Measurements from ENCODE around the gene PLXNA2. TPM values are rescaled to one million over a fixed set of nuclear protein-coding genes. Genes with fewer than 3 reads are reported as not detected.

The PLXNA2 gene
- total RNA-seq, 1 experiment from 2014 or later = 3.3 TPM

DNA sequence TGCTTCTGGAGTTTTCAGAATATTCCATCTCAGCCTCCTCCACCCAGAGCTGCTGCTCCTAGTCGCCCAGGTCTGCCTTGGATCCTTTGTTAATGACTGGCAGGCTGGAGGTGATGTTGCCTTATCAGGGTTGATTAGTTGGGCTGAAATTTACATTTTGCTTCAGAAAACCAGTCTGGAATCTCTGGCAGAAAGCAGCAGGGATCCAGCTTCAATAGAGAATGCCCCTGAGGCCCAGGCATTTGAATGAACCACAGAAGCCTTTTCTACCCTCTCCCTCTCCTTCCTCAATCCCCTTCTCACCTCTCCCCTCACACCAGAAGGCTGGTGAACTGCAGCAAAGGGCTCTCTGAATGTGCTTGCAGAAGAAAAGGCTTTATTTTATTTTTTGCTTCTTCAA, 83.2 kb downstream of the PLXNA2 start:
- no peak for DNase-seq (ENCODE audit: low read depth)

DNA sequence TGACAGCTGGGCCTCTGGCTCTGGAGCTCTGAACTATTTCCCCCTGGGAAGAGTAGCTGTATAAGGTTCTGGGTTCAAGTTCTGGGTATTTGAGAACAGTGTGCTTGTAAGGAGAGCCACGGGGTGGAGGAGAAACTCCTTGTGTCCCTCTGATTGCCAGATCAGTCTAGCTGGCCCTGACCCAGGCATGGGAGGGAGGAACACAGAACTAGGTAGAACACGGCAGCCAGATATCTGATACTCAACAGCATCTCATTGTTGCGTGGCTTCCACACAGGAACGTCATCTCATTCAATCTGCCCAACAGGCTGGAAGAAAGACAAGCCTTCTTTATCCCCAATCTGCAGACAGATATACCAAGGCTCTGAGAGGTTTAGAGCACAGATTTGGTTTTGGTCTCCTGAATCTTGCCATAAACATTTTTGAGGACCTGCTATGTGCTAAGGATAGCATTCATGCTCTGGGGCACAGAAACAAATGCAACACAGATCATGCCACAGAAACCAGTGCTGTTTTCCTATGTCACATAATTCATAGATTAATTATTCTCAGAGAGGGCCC, 83.8 kb downstream of the PLXNA2 start:
- DNase-seq (ENCODE audit: low read depth) = no peak

DNA sequence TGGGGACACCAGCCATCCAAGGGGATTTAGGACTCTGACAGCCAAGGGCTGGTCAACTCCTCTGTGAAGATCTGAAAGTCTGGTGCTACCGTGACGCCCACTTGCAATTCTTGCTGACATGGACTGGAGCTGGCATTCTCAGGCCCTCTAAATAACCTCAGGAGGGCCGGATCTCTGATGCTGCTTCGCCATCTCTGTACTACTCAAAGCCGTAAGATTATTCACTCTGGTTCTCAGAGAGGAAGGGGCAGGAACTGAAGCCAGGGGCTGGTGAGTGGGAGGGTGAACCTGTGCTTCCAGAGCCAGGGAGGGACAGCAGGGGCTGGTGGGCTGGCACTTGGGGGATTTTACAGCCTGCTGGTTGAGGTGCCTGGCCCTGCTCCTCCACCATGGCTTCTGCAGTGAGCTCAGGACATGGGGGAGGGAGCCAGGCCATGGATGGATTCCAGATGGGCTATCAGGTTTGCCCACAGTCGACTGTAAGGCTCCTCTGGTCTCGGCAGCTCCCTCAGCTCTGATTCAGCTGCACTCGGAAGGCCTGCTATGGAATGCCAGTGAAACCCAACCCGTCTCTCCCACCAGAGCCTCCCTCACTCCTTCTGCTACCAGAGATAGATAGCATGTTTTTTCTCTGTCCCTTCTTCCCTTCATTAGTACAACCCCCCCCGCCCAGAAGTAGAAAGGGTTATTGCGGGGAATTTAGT, 84.5 kb downstream of the PLXNA2 start:
- DNase-seq (ENCODE audit: low read depth) = peak; percentile 91

DNA sequence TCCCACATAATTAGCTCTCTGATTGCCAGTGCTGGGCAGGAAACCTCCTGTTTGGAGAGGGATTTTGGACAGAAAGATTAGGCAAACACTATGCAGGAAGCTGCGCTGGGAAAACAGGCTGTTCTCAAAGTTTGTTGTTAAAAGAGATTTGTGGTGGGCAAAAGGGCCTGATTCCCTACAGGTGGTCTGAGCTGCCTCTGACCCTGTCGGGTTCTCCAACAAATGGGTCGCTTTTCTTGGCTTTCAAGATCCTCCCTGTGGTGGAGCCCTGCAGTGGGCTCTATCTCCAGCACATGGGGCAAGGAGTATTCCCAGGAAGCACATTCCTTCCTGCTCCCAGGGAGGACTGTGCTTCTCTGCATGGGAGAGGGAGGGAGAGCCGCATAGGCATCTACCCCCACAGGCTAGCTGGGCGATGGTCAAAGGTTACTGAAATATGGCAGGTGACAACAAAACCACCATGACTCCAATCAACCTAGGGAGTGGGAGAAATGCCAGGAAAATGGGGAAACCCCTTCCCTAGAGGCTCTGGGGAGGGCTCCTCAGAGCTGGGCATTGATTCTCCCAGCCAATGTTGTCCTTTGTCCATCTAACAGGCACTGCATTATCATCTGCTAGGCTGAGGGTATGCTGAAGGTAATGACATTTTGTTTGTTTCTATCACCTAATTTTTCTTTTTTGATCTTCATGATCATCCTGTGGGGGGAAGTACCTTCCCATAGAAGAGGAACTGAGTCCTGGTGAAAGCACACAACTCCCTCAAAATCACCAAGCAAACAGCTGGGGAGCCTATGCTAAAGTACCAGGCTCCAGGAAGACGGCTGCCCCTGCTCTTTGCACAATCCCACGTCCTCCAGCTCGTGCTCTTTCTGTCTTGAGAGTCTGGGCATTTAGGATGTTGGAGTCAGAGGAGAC, 85.3 kb downstream of the PLXNA2 start:
- DNase-seq (ENCODE audit: low read depth) = peak; percentile 41

DNA sequence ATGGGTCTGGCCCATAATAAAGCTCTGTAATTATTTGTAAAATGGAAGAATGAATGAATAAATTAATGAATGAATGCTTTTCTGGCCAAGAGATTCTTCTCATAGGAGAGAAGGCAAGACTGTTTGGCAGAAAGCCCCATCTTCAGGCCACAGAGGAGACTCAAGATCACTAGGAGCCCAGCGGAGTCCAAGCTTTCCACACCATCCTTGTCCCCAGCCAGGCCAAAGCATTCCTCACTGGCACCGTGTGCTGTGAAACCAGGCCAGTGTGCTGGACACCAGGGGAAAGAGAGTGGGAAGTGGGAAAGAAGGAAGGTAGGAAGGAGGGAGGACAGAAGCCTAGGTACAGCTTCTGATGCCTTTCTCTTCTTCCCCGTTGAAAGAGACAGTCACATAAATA, 86.4 kb downstream of the PLXNA2 start:
- DNase-seq (ENCODE audit: low read depth) = no peak

DNA sequence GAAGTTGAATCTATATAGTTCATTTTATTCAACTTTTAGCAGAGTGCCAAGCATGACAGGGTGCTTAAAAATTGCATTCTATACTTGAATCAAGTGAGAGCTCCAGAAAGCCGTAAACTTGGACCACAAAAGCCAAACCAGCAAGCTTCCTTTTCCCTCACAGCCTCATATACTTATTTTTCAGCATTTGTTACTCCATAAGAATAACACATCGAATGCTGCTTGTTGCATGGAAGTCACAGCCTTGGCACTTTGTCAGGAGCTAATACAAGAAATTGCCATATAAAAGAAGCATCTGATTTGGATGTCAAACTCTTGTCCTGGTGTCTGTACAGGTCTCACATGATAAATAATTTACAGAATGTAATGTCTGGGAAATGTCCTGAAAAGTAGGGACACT, 87.4 kb downstream of the PLXNA2 start:
- DNase-seq (ENCODE audit: low read depth) = no peak

DNA sequence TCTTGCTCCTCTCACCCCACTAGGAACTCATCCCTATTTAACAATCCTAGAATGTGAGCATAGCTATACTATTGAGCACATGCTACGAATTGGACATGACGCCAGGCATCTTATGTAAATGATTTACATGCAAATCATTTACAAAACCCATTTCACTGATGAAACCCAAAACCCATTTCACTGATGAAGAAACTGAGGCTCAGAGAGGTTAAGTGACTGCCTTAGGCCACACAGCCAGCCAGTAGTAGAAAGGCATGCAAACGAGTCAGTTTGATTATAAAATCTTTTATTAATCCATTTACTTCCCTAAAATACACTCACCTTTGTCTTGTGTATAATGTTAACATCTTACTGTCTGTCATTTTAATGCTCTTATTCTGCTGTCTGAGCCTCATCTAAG, 87.9 kb downstream of the PLXNA2 start:
- no peak for DNase-seq (ENCODE audit: low read depth)

DNA sequence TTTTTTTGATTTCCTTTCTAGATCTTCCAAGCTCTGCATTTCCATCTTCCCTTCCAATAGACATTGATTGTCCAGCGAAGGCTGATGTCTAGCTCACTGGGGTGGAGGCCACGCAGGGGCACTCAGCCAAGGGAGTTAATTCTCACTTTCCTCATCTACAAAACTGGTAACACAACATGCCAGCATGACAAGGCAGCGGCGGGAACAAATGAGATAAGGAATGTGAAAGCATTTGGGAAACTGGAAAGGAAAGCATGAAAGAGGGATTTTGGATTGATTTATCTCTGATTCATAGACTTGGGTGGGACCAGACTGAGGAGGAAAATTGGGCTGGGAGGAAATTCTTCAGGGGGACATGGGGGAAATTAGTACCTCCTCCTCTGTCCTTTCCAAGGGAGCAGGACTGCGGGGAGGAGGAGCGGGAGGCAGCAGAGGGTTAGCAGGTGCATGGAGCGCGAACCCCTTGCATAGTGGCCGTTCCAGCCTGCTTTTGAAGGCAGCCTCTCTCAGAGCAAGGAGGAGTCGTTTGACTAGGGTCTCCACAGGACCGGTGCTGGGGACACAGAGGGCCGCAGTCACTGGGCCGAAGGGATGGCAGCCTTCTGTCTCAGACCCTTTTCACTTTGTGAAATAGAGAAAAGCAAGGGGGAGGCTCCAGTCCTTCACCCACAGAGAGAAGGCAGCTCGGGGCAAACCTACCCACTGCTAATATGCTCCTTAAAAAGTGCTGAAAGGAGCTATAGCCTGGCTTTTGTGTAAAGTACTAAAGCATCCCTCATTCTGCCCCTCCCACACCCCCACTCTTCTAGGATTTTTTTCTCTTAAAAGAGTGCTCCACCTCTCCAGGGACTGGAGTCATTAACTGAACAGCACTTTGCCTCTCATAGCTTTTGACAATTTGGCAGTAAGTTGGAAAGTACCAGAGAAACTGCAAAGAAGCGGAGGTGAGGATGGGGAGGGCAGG, 89.2 kb downstream of the PLXNA2 start:
- DNase-seq (ENCODE audit: low read depth) = no peak

DNA sequence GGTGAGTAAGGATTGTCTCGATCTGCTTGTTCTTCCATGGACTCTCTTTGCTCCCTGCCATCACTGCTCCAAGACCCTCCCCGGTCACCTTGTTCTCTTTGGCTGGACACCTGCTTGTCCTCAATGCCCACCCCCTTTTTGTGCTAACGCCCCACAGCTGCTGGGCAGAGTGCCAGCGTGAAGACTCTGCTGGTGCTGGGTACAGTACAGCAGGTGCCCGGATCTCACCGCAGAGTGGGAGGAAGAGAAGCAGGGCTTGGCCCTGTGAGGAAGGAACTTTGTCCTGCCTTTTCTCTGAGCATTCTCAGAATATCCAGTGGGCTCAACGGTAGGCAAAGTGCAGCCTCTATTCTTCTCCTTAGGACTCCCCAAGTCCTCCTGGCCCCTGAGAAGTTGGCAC, 90.1 kb downstream of the PLXNA2 start:
- DNase-seq (ENCODE audit: low read depth) = no peak

DNA sequence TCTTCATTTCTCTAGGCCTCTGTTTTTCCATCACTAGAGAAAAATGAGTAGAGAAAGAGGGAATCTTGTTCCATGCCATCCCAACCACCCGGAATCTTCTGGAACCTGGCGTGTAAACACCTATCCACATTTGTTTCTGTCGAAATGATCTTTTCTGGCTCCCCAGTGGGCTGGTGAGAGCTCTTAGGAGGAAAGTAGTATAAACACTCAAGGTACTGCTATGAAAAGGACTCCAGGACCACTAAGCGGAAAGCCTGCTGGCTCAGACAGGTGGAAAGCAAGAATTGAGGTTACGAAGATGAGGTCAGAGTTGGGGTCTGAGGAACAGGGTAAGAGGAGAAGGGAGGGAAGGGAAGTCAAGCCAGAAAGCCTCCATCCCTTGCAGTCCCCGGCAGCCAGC, 90.8 kb downstream of the PLXNA2 start:
- no peak for DNase-seq (ENCODE audit: low read depth)

DNA sequence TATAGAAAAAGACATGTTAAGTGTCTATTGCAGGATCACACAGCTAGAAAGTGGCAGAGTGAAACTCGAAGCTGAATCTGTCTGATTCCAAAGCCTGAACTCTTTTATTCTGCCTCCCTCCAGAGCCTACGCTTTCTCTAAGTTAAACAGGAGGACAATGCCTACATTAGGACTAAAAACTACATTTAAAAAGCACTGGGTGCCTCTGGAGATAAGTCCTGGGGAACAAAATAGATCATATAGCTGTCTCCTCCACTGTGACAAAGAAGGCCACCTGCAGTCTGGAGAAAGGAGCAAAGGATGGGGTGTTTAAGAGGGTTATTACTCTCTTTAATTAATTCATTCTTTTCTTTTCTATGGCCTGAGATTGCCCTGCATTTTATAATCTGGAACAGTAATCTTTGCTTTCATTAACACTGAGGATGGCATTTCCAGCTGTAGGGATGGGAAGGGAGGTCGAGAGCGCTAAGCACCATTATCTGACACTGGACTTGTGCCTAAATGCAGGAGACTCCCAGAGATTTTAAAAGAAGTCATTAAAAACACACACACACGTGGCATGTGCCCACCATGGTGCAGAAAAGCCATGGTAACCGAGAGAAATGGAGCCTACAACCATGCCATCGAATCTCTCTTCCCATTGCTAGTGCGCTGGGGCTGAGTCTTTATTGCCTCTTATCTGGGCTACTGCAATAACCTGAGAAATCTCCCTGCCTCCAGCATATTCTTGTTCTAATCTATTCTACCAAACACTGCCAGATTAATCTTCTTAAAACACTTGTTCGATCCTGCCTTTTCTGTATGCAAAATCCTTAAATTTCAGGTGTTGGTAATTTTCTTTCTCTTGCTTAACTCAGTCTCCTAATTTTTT, 92.2 kb downstream of the PLXNA2 start:
- no peak for DNase-seq (ENCODE audit: low read depth)

DNA sequence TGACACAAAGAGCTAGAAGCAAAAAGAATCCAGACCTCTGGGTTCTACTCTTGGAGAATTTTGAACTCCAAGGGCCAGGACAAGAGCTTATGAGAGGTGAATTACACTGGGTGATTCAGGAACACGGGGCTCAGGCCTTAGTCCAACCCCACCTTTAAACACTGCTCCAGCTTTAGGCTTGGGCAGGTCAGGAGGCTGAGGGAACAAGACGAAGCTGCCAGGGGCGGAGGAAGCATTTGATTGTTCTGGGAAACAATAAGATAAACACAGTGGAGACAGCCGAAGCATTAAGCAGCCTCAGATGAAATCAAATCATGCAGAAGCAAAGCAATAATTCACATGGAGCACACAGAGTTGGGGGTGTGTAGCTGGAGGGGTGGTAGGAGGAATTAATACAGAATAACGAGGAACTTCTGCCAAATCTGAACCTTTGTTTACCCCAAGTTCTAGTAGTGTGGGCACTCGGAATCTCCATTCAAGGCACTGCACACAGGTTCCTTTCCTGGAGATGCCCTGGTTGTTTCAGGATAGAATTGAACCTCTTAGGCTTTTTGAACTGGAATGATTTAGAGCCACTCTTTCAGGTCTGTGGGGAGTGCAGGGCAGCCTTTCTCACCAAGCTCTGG, 93.2 kb downstream of the PLXNA2 start:
- DNase-seq (ENCODE audit: low read depth) = no peak

DNA sequence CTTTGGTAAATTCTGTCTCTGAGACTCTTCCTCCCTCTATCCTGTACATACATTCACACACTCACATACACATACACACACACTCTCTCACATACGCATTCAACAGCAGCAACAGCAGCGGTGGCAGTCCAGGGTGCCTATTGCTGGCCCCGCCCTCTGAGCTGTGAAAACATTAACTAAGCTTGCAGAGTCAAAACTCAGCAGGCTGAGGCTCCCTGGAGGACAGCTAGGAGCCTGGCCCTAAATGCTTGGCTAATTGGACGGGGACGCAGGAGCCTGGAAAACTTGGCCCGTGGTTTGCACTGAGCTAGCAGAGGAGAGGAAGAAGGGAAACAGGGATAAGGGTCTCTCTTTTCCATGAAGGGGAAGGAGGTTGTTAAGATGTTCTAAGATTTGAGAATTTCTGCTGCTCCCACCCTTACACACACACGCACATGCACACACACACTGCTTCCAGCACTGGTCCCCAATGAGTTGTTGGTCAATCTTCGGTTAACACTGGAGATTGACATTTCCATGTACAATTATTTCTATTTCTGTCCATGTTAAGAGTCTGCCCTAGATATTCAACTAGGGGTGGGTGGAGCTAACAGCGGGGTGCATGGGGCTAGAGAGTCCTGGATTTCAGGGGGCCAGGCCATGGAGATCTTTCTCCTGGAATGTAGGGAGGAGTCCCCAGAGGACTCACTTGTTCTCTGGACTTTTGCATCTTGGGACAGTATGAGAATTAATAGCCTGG, 94.2 kb downstream of the PLXNA2 start:
- DNase-seq (ENCODE audit: low read depth) = no peak

DNA sequence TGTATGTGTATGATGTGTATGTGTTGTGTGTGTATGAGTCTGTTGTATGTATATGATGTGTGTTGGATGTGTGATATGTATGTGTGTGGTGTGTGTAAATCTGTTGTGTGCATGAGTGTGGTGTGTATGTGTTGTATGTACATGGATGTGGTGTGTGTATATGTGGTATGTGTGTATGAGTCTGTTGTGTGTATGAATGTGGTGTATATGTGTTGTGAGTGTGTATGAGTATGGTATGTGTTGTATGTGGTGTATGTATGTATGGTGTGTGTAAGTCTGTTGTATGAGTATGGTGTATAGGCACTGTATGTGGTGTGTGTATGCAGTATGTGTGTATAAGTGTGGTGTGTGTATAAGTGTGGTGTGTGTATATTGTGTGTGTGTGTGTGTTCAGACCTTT, 95.0 kb downstream of the PLXNA2 start:
- no peak for DNase-seq (ENCODE audit: low read depth)

DNA sequence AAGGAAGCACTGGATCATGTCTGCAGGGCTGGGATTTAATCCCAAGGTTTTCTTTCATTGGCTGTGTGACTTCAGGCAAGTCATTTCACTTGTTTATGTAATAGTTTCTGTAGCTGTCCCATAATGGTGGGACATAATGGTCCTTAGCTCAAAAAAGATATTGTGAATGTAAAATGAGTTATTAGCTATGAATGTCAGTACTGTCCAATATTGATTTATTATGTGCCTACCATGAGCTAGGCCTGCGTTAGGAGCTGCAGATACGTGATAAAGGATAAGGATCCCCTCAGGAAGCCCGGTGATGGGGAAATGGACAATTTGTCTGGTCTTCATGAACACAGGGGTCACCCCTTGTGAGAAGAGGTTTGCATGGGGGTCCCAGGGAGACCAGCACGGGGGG, 95.8 kb downstream of the PLXNA2 start:
- DNase-seq (ENCODE audit: low read depth) = no peak

DNA sequence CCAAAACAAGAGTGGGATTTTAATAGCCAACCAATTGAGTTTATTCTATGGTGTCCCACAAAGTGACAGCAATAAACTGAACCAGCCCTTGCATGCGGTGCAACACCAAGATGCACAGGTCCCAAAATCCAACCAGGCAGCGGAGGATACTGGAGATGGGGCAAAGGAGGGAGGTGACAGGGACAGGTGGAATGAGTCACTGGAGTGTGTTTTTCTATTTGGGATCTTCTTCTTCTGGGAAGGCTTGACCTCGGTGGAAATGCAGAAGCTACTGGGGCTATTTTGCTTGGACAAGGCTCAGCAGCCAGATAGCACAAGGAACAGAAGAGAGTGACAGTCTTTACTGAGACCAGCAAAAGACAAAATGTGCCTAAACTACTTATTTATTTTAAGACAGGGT, 97.5 kb downstream of the PLXNA2 start:
- DNase-seq (ENCODE audit: low read depth) = no peak

DNA sequence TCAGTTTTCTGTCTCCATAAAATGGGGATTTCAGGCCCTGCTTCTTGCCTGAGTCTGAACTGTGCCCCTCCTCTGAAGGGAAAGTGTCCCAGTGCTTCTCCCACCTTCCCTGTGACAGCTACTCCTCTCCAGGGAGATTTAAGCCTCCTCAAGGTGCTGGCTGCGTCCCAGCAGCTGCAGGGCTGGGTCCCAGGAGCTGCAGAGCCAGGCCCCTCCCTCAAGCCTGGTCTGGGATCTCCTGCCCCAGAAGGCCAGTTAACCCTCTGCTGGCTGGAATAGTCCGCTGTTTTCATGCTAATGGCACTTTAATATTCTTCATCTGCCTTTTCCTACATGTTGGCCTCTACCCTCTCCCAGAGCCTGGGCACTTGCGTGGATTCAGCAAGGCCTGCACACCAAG, 99.0 kb downstream of the PLXNA2 start:
- DNase-seq (ENCODE audit: low read depth) = no peak

DNA sequence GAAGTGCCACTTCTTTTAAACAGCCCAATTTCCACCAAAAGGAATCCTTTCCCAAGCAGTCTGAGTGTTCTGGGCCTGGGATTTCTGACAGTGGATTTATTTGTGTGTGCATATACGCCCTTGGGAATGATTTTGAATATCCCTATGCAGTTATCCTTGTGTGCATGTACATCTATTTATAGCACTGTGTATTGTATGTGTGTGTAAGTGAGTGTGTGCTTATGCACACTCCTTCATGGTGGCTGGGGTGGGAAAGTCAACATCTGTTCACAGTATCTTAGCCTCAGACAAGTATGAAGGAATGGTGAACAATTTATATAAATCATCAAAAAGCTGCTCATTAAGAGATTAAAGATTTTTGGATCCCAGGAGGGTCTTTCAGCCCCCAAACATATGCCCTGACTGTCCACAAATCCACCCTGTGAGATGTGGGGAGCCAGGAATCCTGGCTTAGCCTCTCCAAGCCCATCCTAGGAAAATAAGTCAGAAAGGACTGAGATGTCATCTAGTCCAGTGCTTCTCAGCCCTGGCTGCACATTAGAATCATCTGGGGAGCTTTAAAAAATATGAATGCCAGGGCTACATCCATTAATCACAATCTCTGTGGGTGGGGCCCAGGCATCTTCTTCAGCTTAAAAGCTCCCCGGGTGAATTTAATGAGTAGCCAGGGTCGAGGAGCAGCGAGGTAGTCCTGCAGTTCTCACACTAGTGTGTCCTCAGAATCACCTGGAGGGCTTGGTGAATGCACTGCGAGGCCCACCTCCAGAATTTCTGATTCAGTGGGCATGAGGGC, 101.4 kb downstream of the PLXNA2 start:
- no peak for DNase-seq (ENCODE audit: low read depth)

Data from Daoy (cell line).